C4-2B (cell line): ENCODE measurements around the gene CEACAM3.

ENCODE experiments used
- H3K27ac ChIP-seq: fragments of 450-650 bp; 2 replicates; pipeline ENCODE4 v1.5.1; 2017
- CTCF ChIP-seq: fragments of 450-650 bp; conservative IDR thresholded peaks from 2 replicates; pipeline ENCODE4 v1.5.1; 2017; ENCODE audit warnings: mild to moderate bottlenecking
- ZFX ChIP-seq: fragments of 450-650 bp; IDR thresholded peaks from 2 replicates; pipeline ENCODE4 v1.6.1; 2017

CEACAM3 gene

GRCh38 chr19:41807176-41807575 is 10.8 kb downstream of the CEACAM3 start:
- TF ChIP-seq CTCF (no peak), ZFX (no peak)
- no peak overlapping the region for H3K27ac ChIP-seq

DNA sequence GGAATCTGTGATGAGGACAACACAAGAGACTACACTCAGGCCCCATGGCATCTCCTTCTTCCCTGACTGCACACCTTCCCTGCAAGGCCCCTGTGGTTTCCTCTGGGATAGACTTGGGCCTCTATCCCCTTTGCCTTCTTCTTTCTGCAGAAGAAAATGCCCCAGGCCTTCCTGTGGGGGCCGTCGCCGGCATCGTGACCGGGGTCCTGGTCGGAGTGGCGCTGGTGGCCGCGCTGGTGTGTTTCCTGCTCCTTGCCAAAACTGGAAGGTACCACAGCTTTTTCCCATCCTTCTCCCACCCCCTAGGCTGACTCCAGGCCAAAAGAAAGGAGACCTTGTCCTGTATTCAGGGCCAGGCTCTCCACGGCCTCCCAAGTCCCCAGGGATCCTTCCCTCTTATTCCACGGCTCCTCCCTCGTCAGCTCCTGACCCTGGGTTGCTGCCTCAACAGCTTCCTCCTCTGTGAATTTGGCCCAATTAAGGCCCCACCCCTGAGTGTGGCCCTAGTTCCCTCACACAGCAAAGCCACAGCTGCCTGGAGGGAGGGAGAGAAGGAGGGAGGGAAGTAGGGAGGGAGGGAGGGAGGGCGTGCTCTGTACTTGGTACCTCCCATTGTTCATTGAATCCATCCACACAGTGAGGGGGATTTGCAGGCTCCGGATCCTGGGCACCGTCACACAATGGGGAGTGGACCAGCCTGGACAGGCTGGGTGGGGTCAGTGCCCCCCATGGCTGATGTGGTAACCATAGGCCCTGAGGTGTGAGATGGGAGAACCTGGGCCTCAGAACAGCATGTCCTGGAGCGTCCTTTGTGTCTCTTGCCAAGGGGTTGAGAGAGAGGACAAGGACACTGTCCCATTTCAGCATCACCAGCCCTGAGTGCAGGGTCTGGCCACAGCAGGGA is 12.5 kb downstream of the CEACAM3 start:
- TF ChIP-seq ZFX (no peak), CTCF (no peak)
- H3K27ac ChIP-seq = no peak overlapping the region

GRCh38 chr19:41810301-41810700 is 13.9 kb downstream of the CEACAM3 start:
- TF ChIP-seq ZFX (no peak), CTCF (no peak)
- no peak overlapping the region for H3K27ac ChIP-seq

DNA sequence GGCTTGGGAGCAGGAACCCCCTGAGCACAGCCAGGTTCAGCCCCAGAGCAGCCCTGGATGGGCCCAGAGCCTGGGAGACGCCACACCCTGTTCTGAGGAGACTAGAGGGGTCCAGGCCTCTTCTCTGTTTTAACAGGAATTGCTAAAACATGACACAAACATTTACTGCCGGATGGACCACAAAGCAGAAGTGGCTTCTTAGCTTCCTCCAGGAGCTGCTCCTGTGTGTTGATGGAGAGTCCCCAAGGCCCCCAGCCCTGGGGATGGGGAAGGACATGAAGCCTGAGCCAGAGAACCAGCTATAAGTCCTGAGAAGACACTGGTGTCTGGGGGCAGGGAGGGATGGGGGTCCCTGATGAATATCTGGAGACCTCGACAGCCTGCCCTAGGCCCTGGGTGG is 14.6 kb downstream of the CEACAM3 start:
- no peak overlapping the region for H3K27ac ChIP-seq
- TF ChIP-seq CTCF = no peak
- TF ChIP-seq ZFX = no peak

DNA sequence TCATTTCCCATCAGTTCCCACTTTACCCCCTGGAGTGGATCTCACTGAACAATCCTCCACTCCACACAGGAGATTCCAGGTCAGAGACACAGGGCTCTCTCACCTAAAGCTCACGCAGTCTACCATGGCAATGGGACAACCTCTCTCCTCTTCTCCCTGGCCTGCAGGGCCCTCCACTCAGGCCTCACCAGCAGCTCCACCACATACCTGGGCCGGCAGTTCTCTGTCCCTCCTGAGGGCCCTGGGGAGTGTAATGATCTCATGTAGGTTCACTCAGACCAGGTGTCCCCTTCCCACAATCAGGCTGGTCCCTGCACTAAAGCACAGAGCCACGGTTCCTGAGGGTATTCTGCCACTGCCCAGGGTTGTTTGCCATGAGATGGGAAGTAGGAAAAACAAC is 15.6 kb downstream of the CEACAM3 start:
- no peak overlapping the region for H3K27ac ChIP-seq
- TF ChIP-seq ZFX = no peak
- TF ChIP-seq CTCF = no peak

DNA sequence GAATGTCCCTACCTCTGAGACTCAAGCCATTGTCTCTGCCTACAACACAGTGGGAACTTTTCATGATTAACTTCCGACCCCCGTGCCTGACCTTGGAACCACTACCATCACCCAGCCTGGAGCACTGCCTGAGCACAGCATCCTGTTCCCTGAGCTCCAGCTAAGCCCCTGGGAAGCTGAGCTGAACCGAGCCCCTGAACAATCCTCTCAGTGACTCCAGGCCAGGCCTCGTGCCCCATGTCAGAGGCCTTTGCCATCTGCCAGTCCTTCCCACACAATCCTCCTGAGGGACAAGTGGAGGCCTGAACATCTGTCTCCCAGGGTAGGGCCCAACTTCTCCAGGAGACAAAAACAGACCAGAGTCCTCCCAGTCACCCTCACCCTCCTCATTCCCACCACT is 17.5 kb downstream of the CEACAM3 start:
- no peak overlapping the region for H3K27ac ChIP-seq
- no peak for TF ChIP-seq ZFX
- TF ChIP-seq CTCF = no peak

GRCh38 chr19:41815301-41815700 is 18.9 kb downstream of the CEACAM3 start:
- TF ChIP-seq CTCF (no peak), ZFX (no peak)

More at GRCh38 chr19:41815301-41815700, 18.9 kb downstream of the CEACAM3 start:
- H3K27ac ChIP-seq = no peak overlapping the region
